HCT116 (cell line): ENCODE measurements around the gene CHFR. TPM values are rescaled to one million over a fixed set of nuclear protein-coding genes. Genes with fewer than 3 reads are reported as not detected.

Experiments used
- ATAC-seq: fragments of 200-7000 bp; cut with Tn5 transposase; 2 replicates; pipeline ENCODE4 v1.9.1; 2020; ENCODE audit warnings: mild to moderate bottlenecking, moderate library complexity
- BruUV-seq: library from RNA; stranded (reverse); fragments of 400-500 nt; replicated peaks from 2 replicates; lab custom pipeline; 2021; lab: Mats Ljungman, UMichigan
- CTCF ChIA-PET: fragments of 300-600 bp; sonication (Branson Sonifier 250); formaldehyde crosslinking; loops from one replicate; lab custom pipeline; 2021; ENCODE audit warnings: antibody characterized with exemption; lab: Charles Lee
- POLR2A ChIA-PET: fragments of 300-600, 350-600 bp; sonication (Branson Sonifier 250); formaldehyde crosslinking; loops from one replicate; lab custom pipeline; 2021; ENCODE audit warnings: antibody characterized with exemption; lab: Charles Lee
- RAD21 ChIA-PET, 2 experiments: fragments of 300-600 bp; sonication (Branson Sonifier 250); formaldehyde crosslinking; loops; one replicate each; lab custom pipeline; 2023; ENCODE audit warnings: low total read pairs in 2 of 2; ENCODE audit not compliant: uncharacterized antibody in 2 of 2, unreplicated experiment in 2 of 2, low non-redundant PET in 1 of 2; lab: Charles Lee
- DNase-seq: peaks from one replicate; pipeline ENCODE4 v3.0.0-alpha.2; 2010; ENCODE audit warnings: low read depth, low spot score
- H2AFZ ChIP-seq: fragments of 200-600 bp; shearing (Covaris generic), sonication (generic); 2 replicates; pipeline ENCODE4 v1.6.1; 2017; ENCODE audit warnings: low read depth, mixed run types, mixed read lengths, antibody characterized with exemption, low read length; ENCODE audit not compliant: poor library complexity, severe bottlenecking
- H3K27ac ChIP-seq: 2 replicates; pipeline ENCODE4 v1.5.1; 2012; ENCODE audit warnings: low read depth, low read length
- H3K27me3 ChIP-seq: fragments of 200-600 bp; sonication (generic); 2 replicates; pipeline ENCODE4 v1.6.1; 2016; ENCODE audit warnings: mixed run types, low read length, mixed read lengths; ENCODE audit not compliant: insufficient read depth
- H3K36me3 ChIP-seq, 2 experiments: fragments of 200-500 bp in 1 of 2; fragments of 200-600 bp in 1 of 2; sonication (Bioruptor generic) in 1 of 2; sonication (generic) in 1 of 2; 2 replicates each; pipeline versions ENCODE4 v1.5.1 to v1.6.1; 2014 to 2016; ENCODE audit warnings: low read length in 2 of 2, inconsistent platforms in 1 of 2, mixed read lengths in 1 of 2, mixed run types in 1 of 2; ENCODE audit not compliant: insufficient read depth in 2 of 2, control insufficient read depth in 1 of 2
- H3K4me1 ChIP-seq, 2 experiments: fragments of 200-600 bp in 1 of 2; sonication (generic) in 1 of 2; 2 replicates each; pipeline versions ENCODE4 v1.5.1 to v1.6.1; 2012 to 2017; ENCODE audit warnings: low read length in 2 of 2, inconsistent platforms in 1 of 2, mild to moderate bottlenecking in 1 of 2, mixed read lengths in 1 of 2, mixed run types in 1 of 2, moderate library complexity in 1 of 2; ENCODE audit not compliant: insufficient read depth in 2 of 2, control insufficient read depth in 1 of 2
- H3K4me2 ChIP-seq: fragments of 200-600 bp; sonication (generic); 2 replicates; pipeline ENCODE4 v1.6.1; 2017; ENCODE audit warnings: mixed run types, low read length, mixed read lengths
- H3K4me3 ChIP-seq, 2 experiments: fragments of 200-600 bp in 1 of 2; sonication (generic) in 1 of 2; replicated peaks in 1 of 2; 2 replicates each; pipeline ENCODE4 v1.5.1; 2011 to 2016; ENCODE audit warnings: low read length in 2 of 2, control low read depth in 1 of 2, low read depth in 1 of 2, mild to moderate bottlenecking in 1 of 2, mixed read lengths in 1 of 2, mixed run types in 1 of 2
- H3K79me2 ChIP-seq: fragments of 200-600 bp; sonication (generic); 2 replicates; pipeline ENCODE4 v1.6.1; 2017; ENCODE audit warnings: mild to moderate bottlenecking, mixed run types, low read length, moderate library complexity, mixed read lengths; ENCODE audit not compliant: insufficient read depth
- H3K9ac ChIP-seq: fragments of 200-600 bp; sonication (generic); 2 replicates; pipeline ENCODE4 v1.6.1; 2016; ENCODE audit warnings: low read length, mixed read lengths
- H3K9me2 ChIP-seq: fragments of 200-600 bp; sonication (generic), shearing (Covaris generic); 2 replicates; pipeline ENCODE4 v1.6.1; 2017; ENCODE audit warnings: mixed run types, mild to moderate bottlenecking, moderate library complexity; ENCODE audit not compliant: insufficient read depth
- H3K9me3 ChIP-seq, 2 experiments: fragments of 200-500 bp in 1 of 2; fragments of 200-600 bp in 1 of 2; sonication (Bioruptor generic) in 1 of 2; sonication (generic) in 1 of 2; 2 replicates each; pipeline ENCODE4 v1.6.1; 2014 to 2017; ENCODE audit warnings: low read length in 2 of 2, mixed read lengths in 2 of 2, inconsistent platforms in 1 of 2, low read depth in 1 of 2, mild to moderate bottlenecking in 1 of 2, mixed run types in 1 of 2, moderate library complexity in 1 of 2; ENCODE audit not compliant: control insufficient read depth in 1 of 2, insufficient read depth in 1 of 2
- H4K20me1 ChIP-seq: fragments of 200-600 bp; sonication (generic), shearing (Covaris generic); 2 replicates; pipeline ENCODE4 v1.6.1; 2017; ENCODE audit warnings: mixed run types, mild to moderate bottlenecking, moderate library complexity; ENCODE audit not compliant: insufficient read depth
- CBX3 ChIP-seq: IDR thresholded peaks from 2 replicates; pipeline ENCODE4 v1.6.1; 2012; ENCODE audit warnings: low read depth
- CEBPB ChIP-seq: IDR thresholded peaks from 2 replicates; pipeline ENCODE4 v1.6.1; 2012; ENCODE audit warnings: low read depth
- ELF1 ChIP-seq: IDR thresholded peaks from 2 replicates; pipeline ENCODE4 v1.6.1; 2012; ENCODE audit warnings: low read depth, borderline replicate concordance
- EZH2 ChIP-seq: fragments of 200-600 bp; sonication (generic); IDR thresholded peaks from 2 replicates; pipeline ENCODE4 v1.6.1; 2017; ENCODE audit warnings: antibody characterized with exemption, mixed run types
- EZH2phosphoT487 ChIP-seq: fragments of 200-600 bp; IDR thresholded peaks from 2 replicates; pipeline ENCODE4 v1.6.1; 2018; ENCODE audit warnings: antibody characterized with exemption, borderline replicate concordance
- FOSL1 ChIP-seq: IDR thresholded peaks from 2 replicates; pipeline ENCODE4 v1.6.1; 2012; ENCODE audit warnings: low read depth
- JUND ChIP-seq: IDR thresholded peaks from 2 replicates; pipeline ENCODE4 v1.6.1; 2012
- POLR2A ChIP-seq: IDR thresholded peaks from 2 replicates; pipeline ENCODE4 v1.7.0; 2011; ENCODE audit warnings: borderline replicate concordance; ENCODE audit not compliant: insufficient read depth, insufficient read length; ENCODE audit errors: extremely low read depth
- POLR2AphosphoS5 ChIP-seq: IDR thresholded peaks from 2 replicates; pipeline ENCODE4 v1.6.1; 2011; ENCODE audit warnings: mild to moderate bottlenecking, low read depth, low read length, moderate library complexity
- RAD21 ChIP-seq: IDR thresholded peaks from 2 replicates; pipeline ENCODE4 v1.6.1; 2012; ENCODE audit warnings: low read depth, mild to moderate bottlenecking
- SIN3A ChIP-seq: IDR thresholded peaks from 2 replicates; pipeline ENCODE4 v1.6.1; 2012; ENCODE audit warnings: low read depth
- TCF7L2 ChIP-seq: IDR thresholded peaks from 2 replicates; pipeline ENCODE4 v1.7.0; 2011; ENCODE audit warnings: borderline replicate concordance, inconsistent platforms; ENCODE audit not compliant: insufficient read depth, insufficient read length; ENCODE audit errors: extremely low read depth
- ZBTB33 ChIP-seq: IDR thresholded peaks from 2 replicates; pipeline ENCODE4 v1.6.1; 2011; ENCODE audit warnings: mild to moderate bottlenecking, low read length, moderate library complexity; ENCODE audit not compliant: insufficient replicate concordance; ENCODE audit errors: extremely low read depth
- ZNF274 ChIP-seq: fragments of 200-500 bp; sonication (Bioruptor generic); IDR thresholded peaks from 2 replicates; pipeline ENCODE4 v1.6.1; 2014; ENCODE audit warnings: mild to moderate bottlenecking, low read depth, low read length, inconsistent platforms
- intact Hi-C: fragments of 100-400 bp; cut with micrococcal nuclease; formaldehyde crosslinking; loops from 2 replicates; pipeline ENCODE4 v1.10.0; 2022
- total RNA-seq: library from RNA; stranded (reverse); gene quantifications from one replicate; pipeline ENCODE4 v1.2.1, GENCODE V29; 2021; ENCODE audit not compliant: unreplicated experiment
- TF ChIP-seq, protein P1 (sequence below): IDR thresholded peaks from 2 replicates; pipeline ENCODE4 v1.6.1; 2012; ENCODE audit warnings: low read depth

CHFR gene
- total RNA-seq, 1 experiment from 2014 or later, result 0.39 TPM

DNA sequence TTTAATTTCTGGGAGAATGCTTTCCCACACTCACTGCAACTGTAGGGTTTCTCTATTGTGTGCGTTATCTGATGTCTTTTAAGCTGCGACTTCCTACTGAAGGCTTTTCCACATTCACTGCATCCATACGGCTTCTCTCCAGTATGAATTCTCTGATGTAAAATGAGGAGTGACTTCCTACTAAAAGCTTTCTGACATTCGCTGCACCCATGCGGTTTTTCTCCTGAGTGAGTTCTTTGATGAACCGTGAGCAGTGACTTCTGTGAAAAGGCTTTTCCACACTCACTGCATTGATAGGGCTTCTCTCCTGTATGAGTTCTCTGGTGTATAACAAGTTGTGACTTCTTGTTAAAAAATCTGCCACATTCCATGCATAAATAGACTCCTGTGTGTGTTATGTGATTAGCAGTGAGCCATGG is 39.0 kb upstream of the CHFR start:
- Histone ChIP-seq H3K4me2 (no peak overlapping the region), H3K4me3 (no peak overlapping the region), H3K36me3 (no peaks in the 10 kb centered on the region; a peak in 1 of 4 replicates), H3K9me3 (peaks cover 46 to 47% of the 10 kb centered on the region in 2 experiments; a peak in 3 of 4 replicates), H3K27ac (no peak overlapping the region), H3K9me2 (no peaks in the 10 kb centered on the region), H3K9ac (no peak overlapping the region), H2AFZ (no peak overlapping the region), H3K27me3 (no peaks in the 10 kb centered on the region), H3K4me1 (no peaks in the 10 kb centered on the region), H3K79me2 (no peaks in the 10 kb centered on the region), H4K20me1 (no peaks in the 10 kb centered on the region)
- DNase-seq (no peak), ATAC-seq (no peak)
- ChIA-PET CTCF (no interaction called here), RAD21 (no interaction called here), POLR2A (no interaction called here)
- BruUV-seq, result no TSS peak
- no peak for TF ChIP-seq POLR2A
- peak; percentile 89 for TF ChIP-seq ZNF274
- intact Hi-C loops, result no loop called here

GRCh38 chr12:132925597-132926414 is 38.4 kb upstream of the CHFR start:
- H3K79me2 ChIP-seq, result no peaks in the 10 kb centered on the region
- H3K4me3 ChIP-seq, result no peak overlapping the region
- H3K4me2 ChIP-seq, result no peak overlapping the region
- H3K4me1 ChIP-seq, result no peaks in the 10 kb centered on the region
- H3K9me3 ChIP-seq, result peaks cover 44 to 51% of the 10 kb centered on the region in 2 experiments; a peak in 3 of 4 replicates
- DNase-seq (no peak), ATAC-seq (no peak)
- no TSS peak for BruUV-seq
- H4K20me1 ChIP-seq, result no peaks in the 10 kb centered on the region
- CTCF ChIA-PET, result no interaction called here
- no peaks in the 10 kb centered on the region for H3K9me2 ChIP-seq
- no peak overlapping the region for H2AFZ ChIP-seq
- intact Hi-C loops, result no loop called here
- POLR2A ChIA-PET, result no interaction called here
- H3K27ac ChIP-seq, result no peak overlapping the region
- no peaks in the 10 kb centered on the region; a peak in 1 of 4 replicates for H3K36me3 ChIP-seq
- H3K9ac ChIP-seq, result no peak overlapping the region
- H3K27me3 ChIP-seq, result no peaks in the 10 kb centered on the region
- RAD21 ChIA-PET, result no interaction called here
- TF ChIP-seq EZH2phosphoT487 (no peak), POLR2A (no peak), CBX3 (no peak), FOSL1 (no peak), RAD21 (no peak), SIN3A (no peak), JUND (no peak), TCF7L2 (no peak), CEBPB (no peak), EZH2 (no peak), POLR2AphosphoS5 (no peak), ZBTB33 (no peak), ELF1 (no peak)
- TF ChIP-seq, protein P1, sequence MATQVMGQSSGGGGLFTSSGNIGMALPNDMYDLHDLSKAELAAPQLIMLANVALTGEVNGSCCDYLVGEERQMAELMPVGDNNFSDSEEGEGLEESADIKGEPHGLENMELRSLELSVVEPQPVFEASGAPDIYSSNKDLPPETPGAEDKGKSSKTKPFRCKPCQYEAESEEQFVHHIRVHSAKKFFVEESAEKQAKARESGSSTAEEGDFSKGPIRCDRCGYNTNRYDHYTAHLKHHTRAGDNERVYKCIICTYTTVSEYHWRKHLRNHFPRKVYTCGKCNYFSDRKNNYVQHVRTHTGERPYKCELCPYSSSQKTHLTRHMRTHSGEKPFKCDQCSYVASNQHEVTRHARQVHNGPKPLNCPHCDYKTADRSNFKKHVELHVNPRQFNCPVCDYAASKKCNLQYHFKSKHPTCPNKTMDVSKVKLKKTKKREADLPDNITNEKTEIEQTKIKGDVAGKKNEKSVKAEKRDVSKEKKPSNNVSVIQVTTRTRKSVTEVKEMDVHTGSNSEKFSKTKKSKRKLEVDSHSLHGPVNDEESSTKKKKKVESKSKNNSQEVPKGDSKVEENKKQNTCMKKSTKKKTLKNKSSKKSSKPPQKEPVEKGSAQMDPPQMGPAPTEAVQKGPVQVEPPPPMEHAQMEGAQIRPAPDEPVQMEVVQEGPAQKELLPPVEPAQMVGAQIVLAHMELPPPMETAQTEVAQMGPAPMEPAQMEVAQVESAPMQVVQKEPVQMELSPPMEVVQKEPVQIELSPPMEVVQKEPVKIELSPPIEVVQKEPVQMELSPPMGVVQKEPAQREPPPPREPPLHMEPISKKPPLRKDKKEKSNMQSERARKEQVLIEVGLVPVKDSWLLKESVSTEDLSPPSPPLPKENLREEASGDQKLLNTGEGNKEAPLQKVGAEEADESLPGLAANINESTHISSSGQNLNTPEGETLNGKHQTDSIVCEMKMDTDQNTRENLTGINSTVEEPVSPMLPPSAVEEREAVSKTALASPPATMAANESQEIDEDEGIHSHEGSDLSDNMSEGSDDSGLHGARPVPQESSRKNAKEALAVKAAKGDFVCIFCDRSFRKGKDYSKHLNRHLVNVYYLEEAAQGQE, result no peak
